Suprapubic skin (tissue), 4 donors: ENCODE measurements around the gene ARID3A.

Source experiments
- CTCF ChIP-seq, 2 donors: fragments of 200-600 bp in 1 of 2; fragments of 450-650 bp in 1 of 2; sonication (generic) in 1 of 2; IDR thresholded peaks; one replicate each; pipeline ENCODE4 v1.5.1; 2016 to 2019; ENCODE audit warnings: antibody characterized with exemption in 2 of 2, mild to moderate bottlenecking in 1 of 2, moderate library complexity in 1 of 2
- EP300 ChIP-seq: sonication (generic); formaldehyde crosslinking; IDR thresholded peaks from one replicate; pipeline ENCODE4 v1.6.1; 2017; ENCODE audit warnings: antibody characterized with exemption
- POLR2A ChIP-seq, 2 donors: fragments of 450-650 bp; IDR thresholded peaks; one replicate each; pipeline ENCODE4 v1.6.1; 2017; ENCODE audit warnings: antibody characterized with exemption in 2 of 2, mild to moderate bottlenecking in 2 of 2, moderate library complexity in 2 of 2
- POLR2AphosphoS5 ChIP-seq, 3 donors: sonication (generic); formaldehyde crosslinking; IDR thresholded peaks; one replicate each; pipeline ENCODE4 v1.6.1; 2017; ENCODE audit warnings: antibody characterized with exemption in 3 of 3

GRCh38 chr19:956766-957440 is 31.1 kb downstream of the ARID3A start:
- TF ChIP-seq CTCF (IDR thresholded peaks at IDR 0.05) (no peak), POLR2AphosphoS5 (IDR thresholded peaks at IDR 0.05) (no peak), POLR2A (IDR thresholded peaks at IDR 0.05) (no peak), EP300 (no peak)
